MM.1S (cell line): ENCODE measurements around the gene THAP2.

ENCODE experiments used
- DNase-seq: peaks from one replicate; pipeline ENCODE4 v3.0.0-alpha.2; 2015
- H2AFZ ChIP-seq: fragments of 300-600 bp; sonication (generic); 2 replicates; pipeline ENCODE4 v1.6.0; 2016; ENCODE audit warnings: antibody characterized with exemption, low read length
- H3F3A ChIP-seq: fragments of 300-600 bp; sonication (generic); 2 replicates; pipeline ENCODE4 v1.6.1; 2016; ENCODE audit warnings: mild to moderate bottlenecking, antibody characterized with exemption, low read length, moderate library complexity, mixed read lengths; ENCODE audit not compliant: insufficient read depth
- H3K27ac ChIP-seq: fragments of 300-600 bp; sonication (generic); 2 replicates; pipeline ENCODE4 v1.5.1; 2016; ENCODE audit warnings: mild to moderate bottlenecking, low read length
- H3K27me3 ChIP-seq: fragments of 300-600 bp; sonication (generic); replicated peaks from 2 replicates; pipeline ENCODE4 v1.6.0; 2016; ENCODE audit warnings: low read length; ENCODE audit not compliant: insufficient read depth
- H3K36me3 ChIP-seq: fragments of 300-600 bp; sonication (generic); replicated peaks from 2 replicates; pipeline ENCODE4 v1.6.1; 2016; ENCODE audit warnings: mild to moderate bottlenecking, low read length, mixed read lengths; ENCODE audit not compliant: insufficient read depth
- H3K4me1 ChIP-seq: fragments of 300-600 bp; sonication (generic); 2 replicates; pipeline ENCODE4 v1.6.1; 2016; ENCODE audit warnings: low read length, mixed read lengths
- H3K4me2 ChIP-seq: fragments of 300-600 bp; sonication (generic); 2 replicates; pipeline ENCODE4 v1.6.0; 2016; ENCODE audit warnings: low read depth, low read length
- H3K4me3 ChIP-seq: fragments of 300-600 bp; sonication (generic); 2 replicates; pipeline ENCODE4 v1.5.1; 2016; ENCODE audit warnings: low read length, mixed read lengths
- H3K79me2 ChIP-seq: fragments of 300-600 bp; sonication (generic); 2 replicates; pipeline ENCODE4 v1.6.1; 2016; ENCODE audit warnings: mixed run types, low read length, mixed read lengths
- H3K9ac ChIP-seq: fragments of 300-600 bp; sonication (generic); 2 replicates; pipeline ENCODE4 v1.6.1; 2016; ENCODE audit warnings: low read length, mixed read lengths
- H3K9me2 ChIP-seq: fragments of 300-600 bp; sonication (generic); replicated peaks from 2 replicates; pipeline ENCODE4 v1.6.1; 2016; ENCODE audit warnings: mild to moderate bottlenecking, low read length, mixed read lengths; ENCODE audit not compliant: insufficient read depth
- H3K9me3 ChIP-seq: fragments of 300-600 bp; sonication (generic); replicated peaks from 2 replicates; pipeline ENCODE4 v1.6.1; 2016; ENCODE audit warnings: mild to moderate bottlenecking, low read length, mixed read lengths; ENCODE audit not compliant: insufficient read depth
- H4K20me1 ChIP-seq: fragments of 300-600 bp; sonication (generic); 2 replicates; pipeline ENCODE4 v1.6.1; 2016; ENCODE audit warnings: mild to moderate bottlenecking, low read length, moderate library complexity, mixed read lengths; ENCODE audit not compliant: insufficient read depth
- CTCF ChIP-seq: fragments of 300-600 bp; sonication (generic); IDR thresholded peaks from 2 replicates; pipeline ENCODE4 v1.5.1; 2016; ENCODE audit warnings: antibody characterized with exemption, low read length, mixed read lengths
- EZH2 ChIP-seq: fragments of 300-600 bp; sonication (generic); optimal IDR thresholded peaks from 2 replicates; pipeline ENCODE3; 2017; ENCODE audit warnings: low read depth, mild to moderate bottlenecking, antibody characterized with exemption, low read length, mixed read lengths
- EZH2phosphoT487 ChIP-seq: fragments of 300-600 bp; sonication (generic); IDR thresholded peaks from 2 replicates; pipeline ENCODE4 v1.6.1; 2018; ENCODE audit warnings: antibody characterized with exemption, low read length

THAP2 gene

GRCh38 chr12:71710276-71711125 lies 46.4 kb downstream of the THAP2 start:
- Histone ChIP-seq H3K79me2 (no peaks in the 10 kb centered on the region), H3K9me2 (no peaks in the 10 kb centered on the region), H3K9me3 (no peaks in the 10 kb centered on the region), H4K20me1 (no peaks in the 10 kb centered on the region), H3F3A (no peaks in the 10 kb centered on the region), H3K9ac (no peak overlapping the region), H3K27me3 (no peaks in the 10 kb centered on the region), H3K36me3 (no peaks in the 10 kb centered on the region), H2AFZ (no peak overlapping the region), H3K27ac (no peak overlapping the region), H3K4me2 (no peak overlapping the region), H3K4me1 (no peaks in the 10 kb centered on the region), H3K4me3 (no peak overlapping the region)
- no peak for TF ChIP-seq EZH2phosphoT487
- TF ChIP-seq CTCF: no peak
- no peak for TF ChIP-seq EZH2
- DNase-seq: no peak

- Histone ChIP-seq H3K36me3 (no peaks in the 10 kb centered on the region), H3K4me3 (no peak overlapping the region), H3K9me2 (no peaks in the 10 kb centered on the region), H3F3A (no peaks in the 10 kb centered on the region), H3K4me1 (no peaks in the 10 kb centered on the region), H3K9me3 (no peaks in the 10 kb centered on the region), H3K79me2 (no peaks in the 10 kb centered on the region), H3K27me3 (no peaks in the 10 kb centered on the region), H2AFZ (no peak overlapping the region), H4K20me1 (no peaks in the 10 kb centered on the region), H3K9ac (no peak overlapping the region), H3K4me2 (no peak overlapping the region), H3K27ac (no peak overlapping the region)
- TF ChIP-seq CTCF (no peak), EZH2phosphoT487 (no peak), EZH2 (no peak)
- no peak for DNase-seq
These were observed 54.5 kb downstream of the THAP2 start for GRCh38 chr12:71718611-71719010.

GRCh38 chr12:71719647-71720370 lies 55.7 kb downstream of the THAP2 start:
- H4K20me1 ChIP-seq: no peaks in the 10 kb centered on the region
- no peak overlapping the region for H3K4me3 ChIP-seq
- H3K9ac ChIP-seq: no peak overlapping the region
- no peaks in the 10 kb centered on the region for H3K9me2 ChIP-seq
- no peak overlapping the region for H3K4me2 ChIP-seq
- no peaks in the 10 kb centered on the region for H3K79me2 ChIP-seq
- no peak overlapping the region for H2AFZ ChIP-seq
- H3K27ac ChIP-seq: no peak overlapping the region
- H3K27me3 ChIP-seq: no peaks in the 10 kb centered on the region
- no peaks in the 10 kb centered on the region for H3K9me3 ChIP-seq
- DNase-seq: no peak
- H3K36me3 ChIP-seq: no peaks in the 10 kb centered on the region
- no peaks in the 10 kb centered on the region for H3F3A ChIP-seq
- H3K4me1 ChIP-seq: no peaks in the 10 kb centered on the region
- TF ChIP-seq EZH2phosphoT487: no peak
- no peak for TF ChIP-seq CTCF
- no peak for TF ChIP-seq EZH2
